ENCODE measurements around the gene CNOT9. TPM values are rescaled to one million over a fixed set of nuclear protein-coding genes. Genes with fewer than 3 reads are reported as not detected.
A peak's percentile ranks its signal among the peaks of the same experiment; 100 is the strongest.

The CNOT9 gene
- total RNA-seq, 1 donor from 2014 or later = 35.6 TPM

GRCh38 chr2:218569038-218569431 is 396 bp downstream of the CNOT9 start:
- Histone ChIP-seq H3K4me3 (ENCODE audit: insufficient read depth, low read depth, low read length) (peak overlapping the region; percentile 88), H3K27ac (ENCODE audit: low read depth, low read length) (peak overlapping the region; percentile 96), H3K4me1 (ENCODE audit: insufficient read depth, low read length) (peaks cover 9% of the 10 kb centered on the region), H3K36me3 (ENCODE audit: insufficient read depth, low read length) (peaks cover 9% of the 10 kb centered on the region), H3K9ac (ENCODE audit: low read length) (peak overlapping the region; percentile 96), H3K9me3 (ENCODE audit: insufficient read depth, low read depth, low read length) (no peaks in the 10 kb centered on the region), H4K20me1 (ENCODE audit: insufficient read depth, low read length) (peaks cover 15% of the 10 kb centered on the region), H3K79me2 (ENCODE audit: insufficient read depth, low read length) (peaks cover 98% of the 10 kb centered on the region), H2AFZ (ENCODE audit: low read depth, low read length) (peak overlapping the region; percentile 84), H3K27me3 (ENCODE audit: insufficient read depth, low read length) (no peaks in the 10 kb centered on the region), H3K4me2 (ENCODE audit: low read length) (peak overlapping the region; percentile 96)
- no peak for TF ChIP-seq EZH2 (IDR thresholded peaks at IDR 0.05; ENCODE audit: insufficient read depth, low read length)
- TF ChIP-seq CTCF (IDR thresholded peaks at IDR 0.05; ENCODE audit: insufficient read depth, low read depth, low read length) = no peak
- peaks cover under 1% of the 10 kb centered on the region for H3K36me3 Mint-ChIP-seq (ENCODE audit: low read depth, unreplicated experiment)
- no peaks in the 10 kb centered on the region for H3K9me3 Mint-ChIP-seq (ENCODE audit: unreplicated experiment)
- peak overlapping the region; percentile 90 for H3K27ac Mint-ChIP-seq (ENCODE audit: unreplicated experiment)
- H3K27me3 Mint-ChIP-seq (ENCODE audit: low read depth, unreplicated experiment) = no peaks in the 10 kb centered on the region
- peak overlapping the region; percentile 94 for H3K4me3 Mint-ChIP-seq (ENCODE audit: unreplicated experiment)
- peaks cover 10% of the 10 kb centered on the region for H3K4me1 Mint-ChIP-seq (ENCODE audit: low read depth, unreplicated experiment)
- DNase-seq (ENCODE audit: low read depth) (peak; percentile 68), FAIRE-seq (no peak)

GRCh38 chr2:218569661-218570500 is 1.2 kb downstream of the CNOT9 start:
- peak overlapping the region; percentile 96 for H3K9ac ChIP-seq (ENCODE audit: low read length)
- H3K79me2 ChIP-seq (ENCODE audit: insufficient read depth, low read length) = peaks cover 98% of the 10 kb centered on the region
- no peak for FAIRE-seq
- no peaks in the 10 kb centered on the region for H3K27me3 Mint-ChIP-seq (ENCODE audit: low read depth, unreplicated experiment)
- peak overlapping the region; percentile 88 for H3K4me3 ChIP-seq (ENCODE audit: insufficient read depth, low read depth, low read length)
- H3K9me3 ChIP-seq (ENCODE audit: insufficient read depth, low read depth, low read length) = no peaks in the 10 kb centered on the region
- TF ChIP-seq EZH2 (IDR thresholded peaks at IDR 0.05; ENCODE audit: insufficient read depth, low read length) = no peak
- no peak for TF ChIP-seq CTCF (IDR thresholded peaks at IDR 0.05; ENCODE audit: insufficient read depth, low read depth, low read length)
- H4K20me1 ChIP-seq (ENCODE audit: insufficient read depth, low read length) = peaks cover 15% of the 10 kb centered on the region
- H3K36me3 ChIP-seq (ENCODE audit: insufficient read depth, low read length) = peaks cover 15% of the 10 kb centered on the region
- H3K4me3 Mint-ChIP-seq (ENCODE audit: unreplicated experiment) = peak overlapping the region; percentile 94
- H3K27ac Mint-ChIP-seq (ENCODE audit: unreplicated experiment) = peak overlapping the region; percentile 90
- H3K9me3 Mint-ChIP-seq (ENCODE audit: unreplicated experiment) = no peaks in the 10 kb centered on the region
- H3K27ac ChIP-seq (ENCODE audit: low read depth, low read length) = peak overlapping the region; percentile 96
- DNase-seq (ENCODE audit: low read depth) = peak; percentile 51
- no peaks in the 10 kb centered on the region for H3K36me3 Mint-ChIP-seq (ENCODE audit: low read depth, unreplicated experiment)
- peaks cover 10% of the 10 kb centered on the region for H3K4me1 Mint-ChIP-seq (ENCODE audit: low read depth, unreplicated experiment)
- peak overlapping the region; percentile 6 for H2AFZ ChIP-seq (ENCODE audit: low read depth, low read length)
- no peaks in the 10 kb centered on the region for H3K27me3 ChIP-seq (ENCODE audit: insufficient read depth, low read length)
- peak overlapping the region; percentile 96 for H3K4me2 ChIP-seq (ENCODE audit: low read length)
- peaks cover 9% of the 10 kb centered on the region for H3K4me1 ChIP-seq (ENCODE audit: insufficient read depth, low read length)

GRCh38 chr2:218570850-218571249 is 2.2 kb downstream of the CNOT9 start:
- Histone ChIP-seq H3K36me3 (ENCODE audit: insufficient read depth, low read length) (peaks cover 15% of the 10 kb centered on the region), H3K9me3 (ENCODE audit: insufficient read depth, low read depth, low read length) (no peaks in the 10 kb centered on the region), H3K79me2 (ENCODE audit: insufficient read depth, low read length) (peaks cover 97% of the 10 kb centered on the region), H2AFZ (ENCODE audit: low read depth, low read length) (no peak overlapping the region), H3K4me3 (ENCODE audit: insufficient read depth, low read depth, low read length) (peak overlapping the region; percentile 88), H3K9ac (ENCODE audit: low read length) (peak overlapping the region; percentile 96), H3K4me2 (ENCODE audit: low read length) (peak overlapping the region; percentile 96), H3K4me1 (ENCODE audit: insufficient read depth, low read length) (peaks cover 9% of the 10 kb centered on the region), H4K20me1 (ENCODE audit: insufficient read depth, low read length) (peaks cover 20% of the 10 kb centered on the region), H3K27me3 (ENCODE audit: insufficient read depth, low read length) (no peaks in the 10 kb centered on the region), H3K27ac (ENCODE audit: low read depth, low read length) (peak overlapping the region; percentile 96)
- Mint-ChIP-seq H3K27ac (ENCODE audit: unreplicated experiment) (no peak overlapping the region), H3K27me3 (ENCODE audit: low read depth, unreplicated experiment) (no peaks in the 10 kb centered on the region), H3K36me3 (ENCODE audit: low read depth, unreplicated experiment) (no peaks in the 10 kb centered on the region), H3K9me3 (ENCODE audit: unreplicated experiment) (no peaks in the 10 kb centered on the region), H3K4me3 (ENCODE audit: unreplicated experiment) (peak overlapping the region; percentile 94), H3K4me1 (ENCODE audit: low read depth, unreplicated experiment) (peaks cover 10% of the 10 kb centered on the region)
- FAIRE-seq (no peak), DNase-seq (ENCODE audit: low read depth) (peak; percentile 48)
- no peak for TF ChIP-seq CTCF (IDR thresholded peaks at IDR 0.05; ENCODE audit: insufficient read depth, low read depth, low read length)
- no peak for TF ChIP-seq EZH2 (IDR thresholded peaks at IDR 0.05; ENCODE audit: insufficient read depth, low read length)
